GM19025 (cell line): ENCODE data around the gene AMN.
A peak's percentile ranks its signal among the peaks of the same experiment; 100 is the strongest.

Experiments
- ATAC-seq: cut with Tn5 transposase; IDR thresholded peaks from one replicate; pipeline ENCODE4 v1.9.1; 2021; ENCODE audit warnings: mild to moderate bottlenecking, low read depth, moderate library complexity; ENCODE audit not compliant: unreplicated experiment

AMN gene

GRCh38 chr14:102898776-102899515 is 23.5 kb upstream of the AMN start:
- ATAC-seq = no peak

- no peak for ATAC-seq
Measured at GRCh38 chr14:102899516-102899900, 23.0 kb upstream of the AMN start.

- peak; percentile 50 for ATAC-seq
Measured at GRCh38 chr14:102900631-102901571, 21.6 kb upstream of the AMN start.

GRCh38 chr14:102901633-102902032 is 20.8 kb upstream of the AMN start:
- ATAC-seq = peak; percentile 68

GRCh38 chr14:102902086-102902485 is 20.4 kb upstream of the AMN start:
- ATAC-seq = peak; percentile 2

GRCh38 chr14:102902523-102903247 is 19.8 kb upstream of the AMN start:
- no peak for ATAC-seq

GRCh38 chr14:102903248-102903888 is 19.1 kb upstream of the AMN start:
- ATAC-seq = no peak

- ATAC-seq = no peak
Measured at GRCh38 chr14:102903889-102904512, 18.5 kb upstream of the AMN start.

- no peak for ATAC-seq
Measured at GRCh38 chr14:102905116-102906108, 17.1 kb upstream of the AMN start.

GRCh38 chr14:102906616-102907302 is 15.7 kb upstream of the AMN start:
- no peak for ATAC-seq

GRCh38 chr14:102907303-102907844 is 15.1 kb upstream of the AMN start:
- no peak for ATAC-seq

GRCh38 chr14:102907980-102908730 is 14.3 kb upstream of the AMN start:
- ATAC-seq = no peak

GRCh38 chr14:102908766-102909455 is 13.6 kb upstream of the AMN start:
- ATAC-seq = no peak

- ATAC-seq = no peak
Measured at GRCh38 chr14:102909462-102909861, 13.0 kb upstream of the AMN start.

GRCh38 chr14:102909911-102910310 is 12.6 kb upstream of the AMN start:
- ATAC-seq = no peak

- no peak for ATAC-seq
Measured at GRCh38 chr14:102910442-102910841, 12.0 kb upstream of the AMN start.

GRCh38 chr14:102911541-102911951 is 10.9 kb upstream of the AMN start:
- ATAC-seq = no peak
